ENCODE results near the gene DGKI.

Gene DGKI

GRCh38 chr7:137396051-137396450 lies 450.7 kb downstream of the DGKI start:
- DNase-seq = no peak

- peak; percentile 55 for DNase-seq
These were observed 451.4 kb downstream of the DGKI start for GRCh38 chr7:137395420-137395819.

DNA sequence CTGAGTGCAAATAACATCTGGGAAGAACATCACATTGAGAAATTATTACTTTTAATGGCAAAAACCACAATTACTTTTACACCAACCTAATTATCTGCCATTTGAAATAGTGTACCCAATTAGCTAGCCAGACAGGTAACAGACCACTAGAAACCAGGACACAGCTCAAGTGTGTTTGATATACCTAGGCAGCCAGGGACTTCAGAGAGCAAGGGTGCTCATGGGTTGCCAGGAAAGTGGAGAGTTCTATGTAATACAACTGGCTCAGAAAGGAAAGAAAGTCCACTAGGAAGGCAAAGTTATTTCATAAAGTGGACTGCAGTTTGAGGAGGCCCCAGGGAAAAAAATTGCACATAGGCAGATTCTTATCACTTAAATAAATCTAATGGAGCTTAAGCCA lies 453.2 kb downstream of the DGKI start:
- no peak for DNase-seq

GRCh38 chr7:137390076-137390475 lies 456.7 kb downstream of the DGKI start:
- peak; percentile 82 for DNase-seq

- DNase-seq = no peak
These were observed 457.9 kb downstream of the DGKI start for GRCh38 chr7:137388916-137389315.

GRCh38 chr7:137386966-137387365 lies 459.8 kb downstream of the DGKI start:
- DNase-seq = no peak

DNA sequence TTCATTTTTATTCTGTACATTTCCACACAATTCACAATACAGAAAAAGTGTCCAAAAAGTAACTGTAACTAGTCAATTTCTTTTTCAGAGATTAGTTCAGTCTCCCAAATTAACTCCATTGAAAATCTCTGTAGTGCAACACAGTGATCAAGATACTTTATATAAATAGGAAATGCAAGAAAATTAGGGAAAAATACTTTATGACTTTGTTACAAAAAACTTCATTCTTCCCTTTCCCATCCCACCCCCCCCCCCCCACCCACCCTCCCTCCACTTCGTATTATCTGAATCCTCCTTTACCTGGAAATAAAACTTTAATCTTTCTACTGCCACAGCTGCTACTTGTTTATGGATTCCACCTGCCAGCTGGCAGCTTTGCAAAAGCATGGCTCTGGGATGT lies 465.7 kb downstream of the DGKI start:
- DNase-seq = no peak

DNA sequence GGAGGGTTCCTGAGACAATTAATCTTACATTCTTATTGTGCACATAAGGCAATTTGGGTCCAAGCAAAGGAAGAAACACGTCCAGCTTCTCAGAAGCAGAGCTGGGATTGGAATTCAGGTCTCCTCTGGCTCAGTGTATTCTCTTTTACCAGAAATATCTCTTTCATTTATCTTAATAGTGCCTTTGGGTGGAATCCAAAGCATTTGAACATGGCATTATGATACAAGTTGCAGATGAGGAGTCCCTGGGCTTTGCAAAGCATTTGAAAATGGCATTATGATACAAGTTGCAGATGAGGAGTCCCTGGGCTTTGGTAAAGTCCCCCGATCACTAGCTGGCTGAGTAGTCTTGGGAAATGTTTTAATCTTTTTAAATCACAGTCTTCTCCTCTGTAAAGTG lies 473.3 kb downstream of the DGKI start:
- no peak for DNase-seq

- DNase-seq = no peak
These were observed 475.2 kb downstream of the DGKI start for GRCh38 chr7:137371616-137372015.

- no peak for DNase-seq
These were observed 479.8 kb downstream of the DGKI start for GRCh38 chr7:137366995-137367394.

DNA sequence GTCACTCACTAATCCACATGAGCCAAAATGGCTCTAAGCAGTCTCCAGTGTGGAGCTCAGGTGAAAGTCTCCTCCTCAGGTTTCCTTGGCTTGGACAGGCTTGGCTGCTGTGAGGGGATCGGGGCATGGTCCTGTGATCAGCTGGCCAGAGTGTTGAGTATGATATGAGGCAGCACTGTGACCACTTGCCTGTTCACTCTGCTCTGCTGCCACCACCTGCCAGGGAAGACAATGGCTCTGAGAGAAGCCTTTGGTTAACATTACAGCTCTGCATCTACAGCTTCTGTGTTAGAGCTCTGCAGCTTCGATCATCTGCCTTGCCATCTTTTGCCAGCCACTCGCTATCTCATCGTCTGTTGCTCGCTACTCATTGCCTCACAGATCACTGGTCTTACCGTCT lies 483.1 kb downstream of the DGKI start:
- no peak for DNase-seq

- no peak for DNase-seq
These were observed 486.6 kb downstream of the DGKI start for GRCh38 chr7:137360087-137360679.

DNA sequence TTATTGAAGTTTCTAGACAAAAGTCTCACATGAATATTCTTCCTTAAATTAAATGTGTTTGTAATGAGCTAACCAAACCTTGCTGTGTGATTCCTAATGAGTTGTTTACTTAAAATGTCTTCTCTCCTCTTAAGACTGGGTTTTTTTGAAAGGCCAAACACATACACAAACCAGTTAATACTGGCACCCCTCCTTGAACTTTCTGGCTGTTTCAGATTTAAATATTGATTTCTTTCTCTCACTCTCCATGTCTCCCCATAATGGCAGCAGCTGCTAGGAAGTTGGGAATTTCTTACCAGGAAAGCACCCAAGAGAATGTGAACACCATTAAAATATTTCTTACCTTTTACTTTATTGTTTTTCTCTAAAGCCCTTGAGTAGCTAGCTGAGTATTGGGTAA lies 491.8 kb downstream of the DGKI start:
- DNase-seq = no peak

DNA sequence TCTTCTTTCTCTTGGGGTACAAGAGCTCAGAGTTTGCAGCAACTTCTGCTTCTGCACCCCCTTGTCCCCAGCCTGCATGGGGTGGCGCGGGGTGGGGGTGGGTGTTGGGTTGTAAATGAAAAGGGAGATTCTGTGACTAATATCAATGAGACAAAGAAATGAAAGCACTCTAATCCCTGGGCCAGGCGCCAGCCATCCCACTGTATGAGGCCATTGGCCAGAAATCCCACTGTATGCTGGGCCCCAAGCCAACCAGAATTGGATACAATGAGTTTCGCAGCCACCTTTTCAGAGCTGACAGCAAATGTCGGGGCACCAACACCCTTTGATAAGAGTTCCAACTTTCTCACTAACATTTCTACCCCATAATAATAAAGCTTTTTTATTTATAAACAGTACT lies 492.4 kb downstream of the DGKI start:
- DNase-seq = no peak

GRCh38 chr7:137351941-137352340 lies 494.8 kb downstream of the DGKI start:
- DNase-seq = no peak

GRCh38 chr7:137345799-137346449 lies 500.9 kb downstream of the DGKI start:
- DNase-seq = no peak

DNA sequence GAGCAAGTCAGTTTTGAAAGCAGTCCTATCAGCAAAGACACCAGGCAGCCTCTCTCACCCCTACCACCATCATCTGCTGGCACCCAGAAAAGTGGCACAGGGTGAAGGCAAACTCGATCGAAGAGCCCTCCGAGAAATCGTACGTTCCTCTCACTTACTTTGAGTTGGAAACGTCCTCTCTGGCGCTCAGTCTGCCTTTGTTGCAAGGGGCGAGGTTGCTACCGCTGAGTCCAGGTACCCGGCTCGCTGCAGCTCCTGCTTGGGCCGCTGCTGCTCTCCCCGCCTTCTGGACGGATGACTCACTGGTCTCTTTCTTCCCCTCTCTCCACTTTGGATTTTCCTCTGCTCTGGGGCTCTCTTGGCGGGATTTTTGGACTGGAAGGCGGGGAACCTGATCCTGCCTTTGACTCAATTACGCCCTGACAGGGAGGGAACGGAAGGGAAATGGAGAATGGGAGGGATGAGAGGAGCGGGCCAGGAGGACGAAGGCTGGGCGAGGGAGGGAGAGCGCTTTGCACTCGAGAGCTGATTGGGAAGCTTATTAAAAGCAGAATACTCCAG lies 503.4 kb downstream of the DGKI start, which contains the start of gene PTN:
Gene PTN, minus strand, starts transcription at position 453 of the 561 bp plus-strand sequence. CDS start 88,760 bp downstream, outside the sequence.
- DNase-seq = peak; percentile 39

- no peak for DNase-seq
These were observed 503.9 kb downstream of the DGKI start for GRCh38 chr7:137342828-137343261.

DNA sequence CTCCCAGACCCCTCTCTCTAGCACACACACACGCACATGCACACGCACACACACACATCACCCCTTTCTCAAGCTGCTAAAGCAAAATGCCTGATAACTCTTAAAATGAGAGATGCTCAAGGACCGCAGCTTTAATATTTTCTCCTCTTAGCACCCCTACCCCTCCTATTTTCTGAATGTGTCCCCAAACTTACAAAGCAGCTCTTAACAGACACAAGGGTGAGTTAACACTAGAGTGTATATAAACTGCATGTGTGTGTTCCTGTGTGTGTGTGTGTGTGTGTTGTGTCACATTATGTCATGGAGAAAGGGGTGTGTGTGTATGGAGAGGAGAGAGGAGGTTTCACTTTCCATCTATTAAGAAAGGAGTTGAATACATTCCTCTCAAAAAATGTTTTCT lies 504.5 kb downstream of the DGKI start:
- DNase-seq = no peak

DNA sequence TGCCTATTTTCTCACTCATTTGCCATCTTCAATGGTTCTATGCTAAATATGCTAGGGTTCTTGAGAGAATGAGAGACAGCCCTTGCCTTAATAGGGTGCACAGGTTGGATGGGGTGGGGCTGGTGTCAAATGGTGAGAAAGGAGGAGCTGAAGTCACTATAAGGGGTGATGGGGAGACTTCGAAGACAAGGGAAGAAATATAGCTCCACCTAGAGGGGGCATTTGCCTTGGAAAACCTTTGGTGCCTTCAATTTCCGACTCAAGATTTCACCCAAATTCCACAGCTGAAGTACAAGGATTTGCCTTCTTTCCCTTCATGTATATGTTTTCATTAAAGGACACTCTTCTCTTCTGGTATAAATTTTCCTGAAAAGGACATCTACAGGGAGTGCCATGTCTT lies 508.9 kb downstream of the DGKI start:
- no peak for DNase-seq

DNA sequence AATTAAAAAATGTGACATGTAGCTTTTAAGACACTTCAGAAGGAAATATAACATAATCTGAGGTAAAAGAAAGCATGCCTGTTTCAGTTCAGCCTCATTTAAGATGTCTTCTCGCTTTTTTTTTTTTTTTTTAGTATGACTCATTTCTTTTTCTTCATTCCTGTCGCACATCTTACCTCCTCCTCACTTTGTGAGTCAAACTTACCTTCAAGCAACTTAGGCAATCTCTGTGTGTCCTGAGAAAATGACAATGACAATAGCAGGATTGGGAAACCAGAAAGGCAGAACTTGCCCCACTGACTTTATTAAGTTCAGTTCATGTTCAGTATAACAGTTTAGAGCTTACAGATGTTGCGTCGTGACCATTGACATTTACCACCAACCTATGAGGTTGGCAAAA lies 511.0 kb downstream of the DGKI start:
- no peak for DNase-seq

GRCh38 chr7:137331378-137331777 lies 515.4 kb downstream of the DGKI start:
- no peak for DNase-seq
